ENCODE measurements around the gene RHOBTB3. TPM values are rescaled to one million over a fixed set of nuclear protein-coding genes. Genes with fewer than 3 reads are reported as not detected.

RHOBTB3 gene
- total and polyA plus RNA-seq, 3 experiments from 2014 or later = 0.33 to 2.4 (median 0.48) TPM

DNA sequence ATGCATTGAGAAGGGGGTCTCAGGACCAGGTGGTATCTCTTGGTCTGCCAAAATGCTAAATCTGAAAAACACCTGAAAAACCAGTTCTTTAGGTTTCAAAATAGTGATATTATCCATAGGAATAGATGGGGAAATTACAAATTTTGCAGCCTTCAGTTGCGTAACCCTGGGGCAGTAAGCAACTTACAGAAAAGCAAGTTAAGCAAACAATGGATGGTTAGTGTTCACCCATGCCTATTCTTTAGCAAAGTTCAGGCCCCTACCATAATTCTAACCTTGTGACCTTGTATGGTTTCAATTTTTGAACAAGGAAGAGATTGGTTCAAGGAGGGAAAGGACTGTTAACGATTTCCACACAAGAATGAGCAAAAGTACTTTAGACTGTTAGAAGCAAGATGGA is 66.9 kb downstream of the RHOBTB3 start:
- H3K36me3 Mint-ChIP-seq = peaks cover 0 to 8% (median 0%) of the 10 kb centered on the region in 3 donors
- POLR2A ChIA-PET = interaction anchor here (0.7 kb wide), 1 partner anchor 40 kb away, joined by 3 read pairs; no protein-coding TSS in a partner anchor
- Histone ChIP-seq H3K9me3 (ENCODE audit: low read length) (no peaks in the 10 kb centered on the region), H3K4me3 (ENCODE audit: low read length) (no peak overlapping the region), H3K27ac (ENCODE audit: low read depth, low read length) (no peak overlapping the region), H3K36me3 (ENCODE audit: insufficient read depth, low read length) (no peaks in the 10 kb centered on the region), H3K4me1 (ENCODE audit: insufficient read depth, low read length) (no peaks in the 10 kb centered on the region), H3K27me3 (ENCODE audit: insufficient read depth, low read length, poor library complexity, severe bottlenecking) (no peaks in the 10 kb centered on the region)
- CTCF ChIA-PET = interaction anchor here (2.5 kb wide), 1 partner anchor 17 kb away, joined by 7 read pairs; no protein-coding TSS in a partner anchor
- no peaks in the 10 kb centered on the region for H3K9me3 Mint-ChIP-seq
- no peak for DNase-seq
- H3K27me3 Mint-ChIP-seq = peaks cover 0 to 2% of the 10 kb centered on the region in 2 donors
- no peak overlapping the region for H3K4me3 Mint-ChIP-seq
- no peak overlapping the region for H3K27ac Mint-ChIP-seq
- peaks cover 0 to 3% (median 0%) of the 10 kb centered on the region in 3 donors for H3K4me1 Mint-ChIP-seq

DNA sequence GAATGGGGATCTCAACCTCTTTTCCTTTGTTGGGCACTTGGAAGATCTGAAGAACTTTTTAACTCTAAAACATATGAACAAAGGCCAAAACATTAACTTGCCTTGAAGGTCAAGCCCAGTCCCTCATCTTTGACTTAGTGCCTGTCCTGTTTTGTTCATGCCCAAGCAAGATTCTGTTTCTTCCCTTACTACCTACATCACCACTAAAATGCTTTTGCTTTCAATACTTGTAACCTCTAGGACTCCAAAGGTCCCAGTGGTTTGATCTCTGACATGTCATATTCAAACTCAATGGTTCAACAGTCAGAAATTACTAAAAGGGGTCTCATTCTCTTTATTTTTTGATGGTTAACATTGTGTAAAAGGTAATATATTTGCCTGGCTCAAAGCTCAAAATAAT is 67.4 kb downstream of the RHOBTB3 start:
- Mint-ChIP-seq H3K27ac (no peak overlapping the region), H3K4me1 (peaks cover 0 to 3% (median 0%) of the 10 kb centered on the region in 3 donors), H3K9me3 (no peaks in the 10 kb centered on the region), H3K36me3 (peaks cover 0 to 10% (median 0%) of the 10 kb centered on the region in 3 donors), H3K27me3 (peaks cover 0 to 2% of the 10 kb centered on the region in 2 donors), H3K4me3 (no peak overlapping the region)
- no peaks in the 10 kb centered on the region for H3K4me1 ChIP-seq (ENCODE audit: insufficient read depth, low read length)
- no peaks in the 10 kb centered on the region for H3K9me3 ChIP-seq (ENCODE audit: low read length)
- CTCF ChIA-PET = interaction anchor here (2.5 kb wide), 1 partner anchor 17 kb away, joined by 7 read pairs; no protein-coding TSS in a partner anchor
- no peak overlapping the region for H3K4me3 ChIP-seq (ENCODE audit: low read length)
- no peaks in the 10 kb centered on the region for H3K36me3 ChIP-seq (ENCODE audit: insufficient read depth, low read length)
- no peak for DNase-seq
- H3K27me3 ChIP-seq (ENCODE audit: insufficient read depth, low read length, poor library complexity, severe bottlenecking) = no peaks in the 10 kb centered on the region
- no peak overlapping the region for H3K27ac ChIP-seq (ENCODE audit: low read depth, low read length)
- POLR2A ChIA-PET = no interaction called here

DNA sequence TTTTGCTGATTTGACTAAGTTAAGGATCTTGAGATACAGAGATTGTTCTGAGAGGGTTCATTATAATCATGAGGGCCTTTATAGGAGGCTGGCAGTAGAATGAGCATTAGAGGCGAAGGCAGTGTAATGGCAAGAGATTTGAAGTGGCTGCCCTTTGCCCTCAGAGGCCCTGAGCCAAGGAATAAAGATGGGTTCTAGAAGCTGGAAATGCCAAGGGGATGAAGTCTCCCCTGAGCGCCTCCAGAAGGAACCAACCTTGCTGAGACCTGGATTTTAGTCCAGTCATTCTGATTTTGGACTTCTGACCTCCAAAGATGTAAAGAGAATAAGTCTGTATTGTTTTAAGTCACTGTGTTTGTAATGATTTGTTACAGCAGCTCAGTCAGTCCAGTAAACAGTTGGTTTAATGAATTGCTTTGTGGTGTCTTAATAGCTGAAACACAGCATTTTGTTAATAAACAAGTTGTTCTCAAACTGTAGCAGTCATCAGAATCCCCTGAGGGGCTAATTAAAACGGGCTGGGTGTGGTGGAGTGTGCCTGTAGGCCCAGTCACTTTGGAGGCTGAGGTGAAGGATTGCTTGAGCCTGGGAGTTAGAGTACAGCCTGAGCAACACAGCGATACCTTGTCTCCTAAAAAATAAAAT is 68.2 kb downstream of the RHOBTB3 start:
- no peak overlapping the region for H3K4me3 Mint-ChIP-seq
- DNase-seq = no peak
- no peaks in the 10 kb centered on the region for H3K9me3 Mint-ChIP-seq
- H3K36me3 ChIP-seq (ENCODE audit: insufficient read depth, low read length) = no peaks in the 10 kb centered on the region
- H3K36me3 Mint-ChIP-seq = peaks cover 0 to 10% (median 2%) of the 10 kb centered on the region in 3 donors
- H3K27ac ChIP-seq (ENCODE audit: low read depth, low read length) = no peak overlapping the region
- H3K9me3 ChIP-seq (ENCODE audit: low read length) = no peaks in the 10 kb centered on the region
- CTCF ChIA-PET = interaction anchor here (2.5 kb wide), 1 partner anchor 18 kb away, joined by 7 read pairs; no protein-coding TSS in a partner anchor
- peak overlapping the region in 1 of 8 donors; percentile 21 for H3K27ac Mint-ChIP-seq
- no peaks in the 10 kb centered on the region for H3K4me1 ChIP-seq (ENCODE audit: insufficient read depth, low read length)
- no peak overlapping the region for H3K4me3 ChIP-seq (ENCODE audit: low read length)
- H3K4me1 Mint-ChIP-seq = peaks cover 0 to 3% (median 0%) of the 10 kb centered on the region in 3 donors
- POLR2A ChIA-PET = no interaction called here
- H3K27me3 Mint-ChIP-seq = peaks cover 0 to 2% of the 10 kb centered on the region in 2 donors
- no peaks in the 10 kb centered on the region for H3K27me3 ChIP-seq (ENCODE audit: insufficient read depth, low read length, poor library complexity, severe bottlenecking)

DNA sequence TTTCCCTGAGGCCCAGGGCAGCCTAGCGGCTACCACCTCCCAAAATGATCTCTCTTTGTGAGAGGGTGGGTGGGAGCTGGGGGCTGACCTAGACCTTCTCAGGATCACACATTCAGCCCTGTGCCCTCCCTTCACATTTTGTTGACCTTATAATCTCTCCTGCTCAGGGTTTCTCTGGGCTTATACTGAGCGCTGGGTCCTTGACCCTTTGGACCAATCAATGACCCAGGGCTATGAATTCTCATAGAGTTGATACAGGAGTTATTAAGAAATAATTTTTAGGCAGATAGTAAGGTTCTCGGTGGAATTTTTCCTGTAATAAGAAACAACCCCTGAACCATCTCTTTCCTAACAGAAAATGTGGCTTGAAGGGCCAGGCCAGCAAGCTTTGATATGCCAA is 69.4 kb downstream of the RHOBTB3 start:
- Mint-ChIP-seq H3K9me3 (no peaks in the 10 kb centered on the region), H3K27ac (no peak overlapping the region), H3K4me1 (peaks cover 0 to 4% (median 3%) of the 10 kb centered on the region in 3 donors), H3K36me3 (peaks cover 0 to 10% (median 4%) of the 10 kb centered on the region in 3 donors), H3K27me3 (peaks cover 0 to 2% of the 10 kb centered on the region in 2 donors), H3K4me3 (no peak overlapping the region)
- DNase-seq = no peak
- ChIA-PET CTCF (interaction anchor here (1.5 to 1.6 kb wide), 2 partner anchors 22 to 34 kb away, joined by 3 read pairs; partner anchors contain the start of gene GLRX), POLR2A (no interaction called here)
- Histone ChIP-seq H3K4me1 (ENCODE audit: insufficient read depth, low read length) (no peaks in the 10 kb centered on the region), H3K36me3 (ENCODE audit: insufficient read depth, low read length) (no peaks in the 10 kb centered on the region), H3K27ac (ENCODE audit: low read depth, low read length) (no peak overlapping the region), H3K9me3 (ENCODE audit: low read length) (no peaks in the 10 kb centered on the region), H3K27me3 (ENCODE audit: insufficient read depth, low read length, poor library complexity, severe bottlenecking) (no peaks in the 10 kb centered on the region), H3K4me3 (ENCODE audit: low read length) (no peak overlapping the region)

DNA sequence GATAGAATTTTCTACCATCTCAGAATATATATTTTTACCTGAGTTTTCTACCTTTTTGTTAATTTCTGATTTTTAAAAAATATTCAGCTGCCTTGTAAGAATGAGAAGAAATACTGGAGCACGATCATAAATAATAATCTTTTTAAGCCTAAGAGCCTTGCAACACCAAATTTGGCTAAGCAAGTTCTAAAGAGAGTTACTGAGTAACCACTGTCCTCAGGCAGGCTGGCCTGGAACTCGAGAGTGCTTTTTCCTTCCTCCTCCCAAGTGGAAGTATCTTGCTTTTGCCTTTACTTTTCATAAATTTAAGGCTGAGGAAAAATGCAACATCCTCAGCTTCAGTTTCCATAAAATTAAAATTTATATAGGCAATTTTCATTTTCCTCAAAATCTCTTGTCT is 70.4 kb downstream of the RHOBTB3 start:
- Histone ChIP-seq H3K4me3 (ENCODE audit: low read length) (no peak overlapping the region), H3K27ac (ENCODE audit: low read depth, low read length) (no peak overlapping the region), H3K36me3 (ENCODE audit: insufficient read depth, low read length) (no peaks in the 10 kb centered on the region), H3K4me1 (ENCODE audit: insufficient read depth, low read length) (no peaks in the 10 kb centered on the region), H3K9me3 (ENCODE audit: low read length) (no peaks in the 10 kb centered on the region), H3K27me3 (ENCODE audit: insufficient read depth, low read length, poor library complexity, severe bottlenecking) (no peaks in the 10 kb centered on the region)
- peaks cover 0 to 2% of the 10 kb centered on the region in 2 donors for H3K27me3 Mint-ChIP-seq
- H3K4me1 Mint-ChIP-seq = peaks cover 0 to 4% (median 4%) of the 10 kb centered on the region in 3 donors
- CTCF ChIA-PET = interaction anchor here (1.5 to 1.6 kb wide), 2 partner anchors 21 to 33 kb away, joined by 3 read pairs; partner anchors contain the start of gene GLRX
- POLR2A ChIA-PET = no interaction called here
- no peak overlapping the region for H3K4me3 Mint-ChIP-seq
- H3K27ac Mint-ChIP-seq = no peak overlapping the region
- no peaks in the 10 kb centered on the region for H3K9me3 Mint-ChIP-seq
- no peak for DNase-seq
- H3K36me3 Mint-ChIP-seq = peaks cover 0 to 10% (median 4%) of the 10 kb centered on the region in 3 donors

DNA sequence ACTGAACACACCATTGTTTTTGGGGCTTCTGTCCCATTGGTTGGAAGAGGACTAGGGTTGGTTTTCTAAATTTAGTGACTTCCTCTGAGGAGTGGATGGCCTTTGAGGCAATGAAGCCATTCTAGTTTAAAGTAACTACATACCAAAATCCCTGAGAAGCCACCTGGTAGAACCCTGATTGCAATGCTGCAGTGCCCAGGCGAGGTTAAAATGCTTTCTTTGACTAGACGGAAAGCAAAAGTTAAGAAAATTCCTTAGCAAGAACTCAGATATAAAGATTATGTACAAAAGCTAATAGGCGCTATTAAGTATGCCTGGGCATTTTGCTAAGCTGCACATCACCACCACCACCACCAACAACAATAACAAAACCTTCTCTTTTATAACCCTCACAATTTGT is 70.8 kb downstream of the RHOBTB3 start:
- Histone ChIP-seq H3K9me3 (ENCODE audit: low read length) (no peaks in the 10 kb centered on the region), H3K4me1 (ENCODE audit: insufficient read depth, low read length) (no peaks in the 10 kb centered on the region), H3K36me3 (ENCODE audit: insufficient read depth, low read length) (no peaks in the 10 kb centered on the region), H3K4me3 (ENCODE audit: low read length) (no peak overlapping the region), H3K27ac (ENCODE audit: low read depth, low read length) (no peak overlapping the region), H3K27me3 (ENCODE audit: insufficient read depth, low read length, poor library complexity, severe bottlenecking) (no peaks in the 10 kb centered on the region)
- Mint-ChIP-seq H3K27me3 (peaks cover 0 to 2% of the 10 kb centered on the region in 2 donors), H3K36me3 (peaks cover 0 to 10% (median 4%) of the 10 kb centered on the region in 3 donors), H3K4me3 (no peak overlapping the region), H3K27ac (no peak overlapping the region), H3K9me3 (no peaks in the 10 kb centered on the region), H3K4me1 (peaks cover 0 to 4% (median 4%) of the 10 kb centered on the region in 3 donors)
- ChIA-PET CTCF (interaction anchor here (1.5 kb wide), 1 partner anchor 21 kb away, joined by 3 read pairs; the partner anchor contains the start of gene GLRX), POLR2A (no interaction called here)
- no peak for DNase-seq

DNA sequence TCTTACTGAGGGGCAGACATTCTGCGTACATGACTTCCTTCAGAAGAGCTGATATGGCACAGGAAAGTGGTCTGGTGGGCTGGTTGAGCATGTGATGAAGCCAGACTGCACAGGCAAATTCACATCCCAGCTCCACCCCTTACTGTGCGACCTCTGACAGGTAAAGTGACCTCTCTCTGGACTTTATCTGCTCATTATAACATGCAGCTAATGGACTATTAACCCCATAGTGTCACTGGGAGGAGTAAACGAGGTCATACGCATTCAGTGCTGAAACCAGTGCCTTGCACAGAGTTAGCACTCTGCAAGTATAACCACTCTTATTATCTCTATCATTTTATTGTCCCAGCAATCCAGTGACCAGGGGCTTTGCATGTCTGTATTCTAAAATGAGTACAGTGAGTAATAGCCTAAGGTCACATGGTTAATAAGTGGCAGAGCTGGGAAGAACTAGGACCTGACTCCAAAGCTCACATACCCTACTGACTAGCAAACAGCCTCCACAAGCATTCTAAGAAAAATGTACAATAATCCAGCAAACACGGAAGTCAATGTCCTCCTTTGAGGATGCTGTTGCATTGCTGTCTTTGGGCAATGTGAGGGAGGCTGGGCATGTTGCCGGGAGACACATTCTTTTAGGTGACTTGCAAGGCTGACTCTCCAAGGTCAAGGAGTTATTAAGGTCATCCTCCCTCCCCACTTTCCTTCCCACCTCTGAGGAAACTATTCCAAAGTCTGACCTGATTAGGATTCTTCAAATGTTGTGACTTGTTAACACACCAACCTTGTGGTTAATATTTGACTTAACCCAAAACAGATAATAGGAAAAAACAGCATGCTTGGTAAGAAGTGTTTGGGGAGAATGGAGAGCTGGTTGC is 72.4 kb downstream of the RHOBTB3 start:
- CTCF ChIA-PET = interaction anchor here (0.8 to 2.0 kb wide), 2 partner anchors 16 to 43 kb away, joined by 4 read pairs; no protein-coding TSS in a partner anchor
- no peak for DNase-seq
- Histone ChIP-seq H3K27ac (ENCODE audit: low read depth, low read length) (no peak overlapping the region), H3K27me3 (ENCODE audit: insufficient read depth, low read length, poor library complexity, severe bottlenecking) (no peaks in the 10 kb centered on the region), H3K4me1 (ENCODE audit: insufficient read depth, low read length) (peaks cover 13% of the 10 kb centered on the region), H3K9me3 (ENCODE audit: low read length) (no peaks in the 10 kb centered on the region), H3K4me3 (ENCODE audit: low read length) (no peak overlapping the region), H3K36me3 (ENCODE audit: insufficient read depth, low read length) (no peaks in the 10 kb centered on the region)
- POLR2A ChIA-PET = no interaction called here
- no peak overlapping the region for H3K4me3 Mint-ChIP-seq
- H3K27ac Mint-ChIP-seq = peak overlapping the region in 1 of 8 donors; percentile 30
- no peaks in the 10 kb centered on the region for H3K9me3 Mint-ChIP-seq
- peaks cover 11 to 15% (median 15%) of the 10 kb centered on the region in 3 donors for H3K4me1 Mint-ChIP-seq
- peaks cover 0 to 2% of the 10 kb centered on the region in 2 donors for H3K27me3 Mint-ChIP-seq
- peaks cover 0 to 6% (median 4%) of the 10 kb centered on the region in 3 donors for H3K36me3 Mint-ChIP-seq

All from CD8-positive, alpha-beta memory T cell (primary cell).